ENCODE measurements around the gene UBL7. TPM values are rescaled to one million over a fixed set of nuclear protein-coding genes. Genes with fewer than 3 reads are reported as not detected.
"Not testable (repeated sequence)": the region's sequence is repeated elsewhere in the genome, so short reads cannot be mapped to it uniquely, and the experiment has no call there.

The UBL7 gene
- total and polyA plus RNA-seq, 4 donors = 25.1 to 45.3 (median 28.0) TPM

DNA sequence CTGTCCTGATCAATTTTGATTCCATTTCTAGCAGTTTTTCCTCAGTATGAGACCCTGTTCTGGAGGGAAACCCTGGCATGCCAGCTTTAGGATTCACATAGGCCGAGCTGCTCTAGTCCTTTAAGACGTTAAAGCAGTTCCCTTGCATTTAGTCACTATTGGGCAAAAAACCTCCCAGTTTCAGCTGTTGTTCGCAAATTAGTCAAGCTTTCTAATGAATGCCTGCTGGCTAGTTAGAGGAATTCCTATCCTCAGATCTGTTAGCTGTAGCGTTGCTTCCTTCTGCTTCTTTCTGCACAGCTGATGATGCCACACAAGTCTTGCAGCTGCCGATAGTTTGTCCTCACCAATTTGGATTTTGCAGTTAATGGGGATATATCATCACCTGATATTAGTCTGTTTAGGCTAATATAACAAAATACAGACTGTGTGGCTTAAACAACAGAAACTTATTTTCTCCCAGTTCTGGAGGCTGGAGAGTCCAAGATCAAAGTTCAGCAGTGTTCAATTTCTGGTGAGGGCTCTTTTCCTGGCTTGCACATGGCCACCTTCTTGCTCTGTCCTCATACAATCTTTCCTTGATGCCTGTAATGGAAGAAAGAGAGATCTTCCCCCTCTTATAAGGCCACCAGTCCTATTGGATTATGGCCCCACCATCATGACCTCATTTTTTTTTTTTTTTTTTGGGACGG lies 7.5 kb upstream of the UBL7 start:
- H3K27me3 ChIP-seq (ENCODE audit: control insufficient read depth in 1 of 2, insufficient read depth in 2 of 2, low read length in 1 of 2) = no peaks in the 10 kb centered on the region
- ATAC-seq (ENCODE audit: low FRiP score) (no peak), DNase-seq (no peak)
- intact Hi-C loops (cut with DNase I) = no loop called here
- H3K9me3 ChIP-seq (ENCODE audit: control insufficient read depth, low read length) = no peaks in the 10 kb centered on the region
- no peak overlapping the region for H3K27ac ChIP-seq (ENCODE audit: low read depth in 1 of 2, low read length in 2 of 2)
- no peak overlapping the region for H3K4me3 ChIP-seq (ENCODE audit: low read length in 2 of 2)
- no peaks in the 10 kb centered on the region for H3K36me3 ChIP-seq (ENCODE audit: control insufficient read depth in 1 of 2, insufficient read depth in 2 of 2, low read length in 1 of 2)
- no peaks in the 10 kb centered on the region for H3K4me1 ChIP-seq (ENCODE audit: control insufficient read depth in 1 of 2, insufficient read depth in 2 of 2, low read length in 2 of 2)
- 96 to 97% methylated on average over 6 of the region's 6 CpGs for WGBS, 2 donors

DNA sequence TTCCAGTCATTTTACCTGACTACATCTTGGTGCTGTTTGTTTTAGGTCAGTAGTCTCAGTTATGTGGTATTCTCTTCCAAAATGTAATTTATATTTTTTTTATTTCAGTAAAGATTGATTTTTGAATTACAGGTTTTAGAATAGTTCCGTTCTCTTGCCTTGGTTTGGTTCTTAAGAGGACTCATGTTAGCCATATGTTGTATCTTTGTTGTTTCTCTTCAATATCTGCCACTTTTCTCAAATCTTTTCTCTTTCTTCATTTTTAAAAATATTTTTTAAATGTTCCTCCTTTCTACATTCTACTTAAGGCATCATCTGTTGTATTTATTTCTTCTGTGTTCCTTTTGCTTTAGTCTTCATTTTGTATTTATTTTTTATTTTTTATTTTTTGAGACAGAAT lies 5.6 kb upstream of the UBL7 start:
- no peaks in the 10 kb centered on the region for H3K36me3 ChIP-seq (ENCODE audit: control insufficient read depth in 1 of 2, insufficient read depth in 2 of 2, low read length in 1 of 2)
- intact Hi-C loops (cut with DNase I) = no loop called here
- no peaks in the 10 kb centered on the region for H3K4me1 ChIP-seq (ENCODE audit: control insufficient read depth in 1 of 2, insufficient read depth in 2 of 2, low read length in 2 of 2)
- DNase-seq (no peak), ATAC-seq (ENCODE audit: low FRiP score) (no peak)
- no peaks in the 10 kb centered on the region for H3K9me3 ChIP-seq (ENCODE audit: control insufficient read depth, low read length)
- no peak overlapping the region for H3K27ac ChIP-seq (ENCODE audit: low read depth in 1 of 2, low read length in 2 of 2)
- no peak overlapping the region for H3K4me3 ChIP-seq (ENCODE audit: low read length in 2 of 2)
- 96 to 97% methylated on average over 1 of the region's 1 CpG for WGBS, 2 donors
- no peaks in the 10 kb centered on the region for H3K27me3 ChIP-seq (ENCODE audit: control insufficient read depth in 1 of 2, insufficient read depth in 2 of 2, low read length in 1 of 2)

DNA sequence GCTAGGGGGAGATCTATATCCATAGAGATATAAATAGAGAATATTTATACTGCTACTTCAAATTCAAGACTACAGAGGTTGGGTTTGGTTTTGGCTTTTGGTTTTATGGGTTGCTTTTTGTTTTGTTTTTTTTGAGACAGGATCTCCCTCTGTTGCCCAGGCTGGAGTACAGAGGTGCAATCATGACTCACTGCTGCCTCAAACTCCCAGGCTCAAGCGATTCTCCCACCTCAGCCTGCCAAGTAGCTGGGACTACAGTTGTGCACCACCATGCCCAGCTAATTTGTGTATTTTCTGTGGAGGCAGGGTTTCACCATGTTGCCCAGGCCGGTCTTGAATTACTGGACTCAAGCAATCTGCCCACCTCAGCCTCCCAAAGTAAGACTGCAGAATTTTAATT lies 3.9 kb upstream of the UBL7 start:
- no peak overlapping the region for H3K4me3 ChIP-seq (ENCODE audit: low read length in 2 of 2)
- intact Hi-C loops (cut with DNase I) = loop anchor here in 1 of 2 donors (5.0 kb wide), 1 partner anchor 167 kb away; no protein-coding TSS in a partner anchor
- DNase-seq (no peak), ATAC-seq (ENCODE audit: low FRiP score) (no peak)
- H3K27ac ChIP-seq (ENCODE audit: low read depth in 1 of 2, low read length in 2 of 2) = no peak overlapping the region
- no peaks in the 10 kb centered on the region for H3K27me3 ChIP-seq (ENCODE audit: control insufficient read depth in 1 of 2, insufficient read depth in 2 of 2, low read length in 1 of 2)
- no peaks in the 10 kb centered on the region for H3K4me1 ChIP-seq (ENCODE audit: control insufficient read depth in 1 of 2, insufficient read depth in 2 of 2, low read length in 2 of 2)
- WGBS, 2 donors = 84 to 89% methylated on average over 2 of the region's 2 CpGs
- H3K9me3 ChIP-seq (ENCODE audit: control insufficient read depth, low read length) = no peaks in the 10 kb centered on the region
- H3K36me3 ChIP-seq (ENCODE audit: control insufficient read depth in 1 of 2, insufficient read depth in 2 of 2, low read length in 1 of 2) = no peaks in the 10 kb centered on the region

DNA sequence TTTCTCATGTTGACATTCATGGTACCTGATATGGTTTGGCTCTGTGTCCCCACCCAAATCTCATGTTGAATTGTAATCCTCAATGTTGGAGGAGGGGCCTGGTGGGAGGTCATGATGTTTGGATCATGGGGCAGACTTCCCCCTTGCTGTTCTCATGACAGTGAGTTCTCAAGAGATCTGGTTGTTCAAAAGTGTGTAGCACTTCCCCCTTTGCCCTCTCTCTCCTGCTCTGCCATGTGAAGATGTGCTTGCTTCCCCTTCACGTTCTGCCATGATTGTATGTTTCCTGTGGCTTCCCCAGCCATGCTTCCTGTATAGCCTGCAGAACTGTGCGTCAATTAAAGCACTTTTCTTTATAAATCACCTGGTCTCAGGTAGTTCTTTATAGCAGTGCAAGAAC lies 3.3 kb upstream of the UBL7 start:
- ATAC-seq (ENCODE audit: low FRiP score) (no peak), DNase-seq (no peak)
- intact Hi-C loops (cut with DNase I) = loop anchor here in 1 of 2 donors (5.0 kb wide), 1 partner anchor 168 kb away; no protein-coding TSS in a partner anchor
- Histone ChIP-seq H3K9me3 (ENCODE audit: control insufficient read depth, low read length) (no peaks in the 10 kb centered on the region), H3K4me3 (ENCODE audit: low read length in 2 of 2) (no peak overlapping the region), H3K4me1 (ENCODE audit: control insufficient read depth in 1 of 2, insufficient read depth in 2 of 2, low read length in 2 of 2) (no peaks in the 10 kb centered on the region), H3K27ac (ENCODE audit: low read depth in 1 of 2, low read length in 2 of 2) (no peak overlapping the region), H3K36me3 (ENCODE audit: control insufficient read depth in 1 of 2, insufficient read depth in 2 of 2, low read length in 1 of 2) (no peaks in the 10 kb centered on the region), H3K27me3 (ENCODE audit: control insufficient read depth in 1 of 2, insufficient read depth in 2 of 2, low read length in 1 of 2) (no peaks in the 10 kb centered on the region)
- 85 to 93% methylated on average over 2 of the region's 2 CpGs for WGBS, 2 donors

DNA sequence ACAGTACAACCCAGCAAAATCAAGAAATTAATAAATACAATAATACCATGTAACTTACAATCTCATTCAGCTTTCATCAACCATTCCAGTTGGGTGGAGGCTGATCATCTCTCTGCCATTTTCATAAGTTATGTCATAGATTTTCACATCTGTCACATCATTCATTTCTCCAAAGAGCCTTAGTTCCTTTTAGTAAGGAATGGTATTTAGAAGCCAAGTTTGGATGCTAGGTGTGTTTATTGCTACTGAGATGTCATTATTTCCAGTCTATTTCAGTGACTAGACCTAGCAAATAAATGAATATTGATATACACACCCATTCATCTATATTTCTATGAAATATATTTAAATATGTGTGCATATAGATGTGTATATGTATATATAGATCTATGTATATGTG lies 2.7 kb upstream of the UBL7 start:
- Histone ChIP-seq H3K36me3 (ENCODE audit: control insufficient read depth in 1 of 2, insufficient read depth in 2 of 2, low read length in 1 of 2) (no peaks in the 10 kb centered on the region), H3K27ac (ENCODE audit: low read depth in 1 of 2, low read length in 2 of 2) (no peak overlapping the region), H3K4me3 (ENCODE audit: low read length in 2 of 2) (no peak overlapping the region), H3K27me3 (ENCODE audit: control insufficient read depth in 1 of 2, insufficient read depth in 2 of 2, low read length in 1 of 2) (no peaks in the 10 kb centered on the region), H3K4me1 (ENCODE audit: control insufficient read depth in 1 of 2, insufficient read depth in 2 of 2, low read length in 2 of 2) (no peaks in the 10 kb centered on the region), H3K9me3 (ENCODE audit: control insufficient read depth, low read length) (no peaks in the 10 kb centered on the region)
- ATAC-seq (ENCODE audit: low FRiP score) (no peak), DNase-seq (no peak)
- intact Hi-C loops (cut with DNase I) = loop anchor here in 1 of 2 donors (5.0 kb wide), 1 partner anchor 169 kb away; no protein-coding TSS in a partner anchor

DNA sequence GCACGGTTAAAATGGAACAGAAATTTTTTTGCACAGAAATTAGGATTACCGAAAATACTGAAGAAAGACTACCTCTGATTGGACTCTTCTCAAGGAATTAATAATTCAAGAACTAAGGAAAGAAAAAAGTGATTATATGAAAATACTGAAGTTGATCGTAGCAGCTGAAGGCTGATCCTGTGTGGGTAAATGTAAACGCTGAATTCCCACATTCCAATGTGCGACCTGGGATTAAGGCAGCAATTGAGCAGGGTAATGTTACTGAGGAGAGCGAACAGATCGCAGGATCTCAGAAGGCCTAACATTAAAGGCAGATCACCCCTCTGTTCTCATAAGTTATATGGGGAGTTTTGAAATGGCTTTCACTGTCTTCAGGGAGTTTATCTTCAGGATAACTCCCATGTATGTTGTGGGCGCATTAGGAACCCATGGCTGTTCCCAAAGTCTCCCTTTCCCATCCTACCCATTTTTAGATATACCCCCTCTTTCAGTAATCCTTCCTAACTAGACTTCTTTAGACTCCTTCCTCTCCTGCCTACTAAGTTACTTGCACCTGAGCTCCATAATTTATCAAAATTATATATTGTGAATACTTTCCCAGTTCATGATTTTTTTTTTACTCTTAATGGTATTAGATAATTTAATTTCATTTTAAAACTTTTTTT lies 1.0 kb upstream of the UBL7 start:
- DNase-seq (no peak), ATAC-seq (ENCODE audit: low FRiP score) (no peak)
- Histone ChIP-seq H3K36me3 (ENCODE audit: control insufficient read depth in 1 of 2, insufficient read depth in 2 of 2, low read length in 1 of 2) (no peaks in the 10 kb centered on the region), H3K9me3 (ENCODE audit: control insufficient read depth, low read length) (no peaks in the 10 kb centered on the region), H3K4me1 (ENCODE audit: control insufficient read depth in 1 of 2, insufficient read depth in 2 of 2, low read length in 2 of 2) (no peaks in the 10 kb centered on the region), H3K27ac (ENCODE audit: low read depth in 1 of 2, low read length in 2 of 2) (no peak overlapping the region), H3K4me3 (ENCODE audit: low read length in 2 of 2) (peak overlapping the region in 1 of 2 donors; percentile 61), H3K27me3 (ENCODE audit: control insufficient read depth in 1 of 2, insufficient read depth in 2 of 2, low read length in 1 of 2) (no peaks in the 10 kb centered on the region)
- WGBS, 2 donors = 27 to 29% methylated on average over 8 of the region's 8 CpGs
- intact Hi-C loops (cut with DNase I) = loop anchor here in 1 of 2 donors (5.0 kb wide), 1 partner anchor 170 kb away; no protein-coding TSS in a partner anchor

DNA sequence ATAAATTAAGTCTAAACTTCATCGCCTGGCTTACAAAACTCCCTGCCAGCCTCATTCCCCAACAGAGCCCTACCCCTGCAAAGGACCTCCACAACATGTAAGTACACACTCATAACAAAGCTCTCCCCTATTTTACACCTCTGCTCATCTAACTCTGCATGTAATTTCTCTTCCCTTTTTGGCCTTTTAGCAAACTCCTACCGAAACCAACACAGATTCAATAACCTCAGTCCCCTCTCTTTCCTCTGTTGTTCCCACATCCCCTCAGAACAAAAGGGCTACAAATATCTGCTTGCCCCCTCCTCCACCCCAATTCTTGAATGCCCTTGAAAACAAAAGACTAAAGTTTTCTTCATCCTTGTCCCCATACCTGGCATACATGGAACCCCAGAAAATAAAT lies 662 bp downstream of the UBL7 start:
- Histone ChIP-seq H3K36me3 (ENCODE audit: control insufficient read depth in 1 of 2, insufficient read depth in 2 of 2, low read length in 1 of 2) (no peaks in the 10 kb centered on the region), H3K9me3 (ENCODE audit: control insufficient read depth, low read length) (no peaks in the 10 kb centered on the region), H3K4me1 (ENCODE audit: control insufficient read depth in 1 of 2, insufficient read depth in 2 of 2, low read length in 2 of 2) (no peaks in the 10 kb centered on the region), H3K27ac (ENCODE audit: low read depth in 1 of 2, low read length in 2 of 2) (no peak overlapping the region), H3K4me3 (ENCODE audit: low read length in 2 of 2) (peak overlapping the region; percentile 65 to 78), H3K27me3 (ENCODE audit: control insufficient read depth in 1 of 2, insufficient read depth in 2 of 2, low read length in 1 of 2) (no peaks in the 10 kb centered on the region)
- WGBS, 2 donors = 42 to 55% methylated on average over 2 of the region's 2 CpGs
- no peak for DNase-seq
- no peak for ATAC-seq (ENCODE audit: low FRiP score)
- intact Hi-C loops (cut with DNase I) = loop anchor here in 1 of 2 donors (5.0 kb wide), 1 partner anchor 172 kb away; no protein-coding TSS in a partner anchor

DNA sequence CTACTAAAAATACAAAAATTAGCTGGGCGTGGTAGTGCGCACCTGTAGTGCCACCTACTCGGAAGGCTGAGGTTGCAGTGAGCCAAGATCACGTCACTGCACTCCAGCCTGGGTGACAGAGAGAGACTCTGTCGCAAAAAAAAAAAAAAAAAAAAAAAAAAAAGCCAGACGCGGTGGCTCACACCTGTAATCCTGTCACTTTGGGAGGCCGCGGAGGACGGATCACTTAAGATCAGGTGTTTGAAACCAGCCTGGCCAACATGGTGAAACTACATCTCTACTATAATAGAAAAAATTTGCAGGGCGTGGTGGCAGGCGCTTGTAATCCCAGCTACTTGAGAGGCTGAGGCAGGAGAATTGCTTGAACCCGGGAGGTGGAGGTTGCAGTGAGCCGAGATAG lies 1.2 kb downstream of the UBL7 start:
- not testable (repeated sequence) for H3K4me1 ChIP-seq (ENCODE audit: control insufficient read depth in 1 of 2, insufficient read depth in 2 of 2, low read length in 2 of 2); H3K27ac ChIP-seq (ENCODE audit: low read depth in 1 of 2, low read length in 2 of 2); H3K27me3 ChIP-seq (ENCODE audit: control insufficient read depth in 1 of 2, insufficient read depth in 2 of 2, low read length in 1 of 2); H3K36me3 ChIP-seq (ENCODE audit: control insufficient read depth in 1 of 2, insufficient read depth in 2 of 2, low read length in 1 of 2); H3K4me3 ChIP-seq (ENCODE audit: low read length in 2 of 2); DNase-seq; H3K9me3 ChIP-seq (ENCODE audit: control insufficient read depth, low read length); ATAC-seq (ENCODE audit: low FRiP score)
- intact Hi-C loops (cut with DNase I) = loop anchor here in 1 of 2 donors (5.0 kb wide), 1 partner anchor 173 kb away; no protein-coding TSS in a partner anchor
- 92 to 95% methylated on average over 14 of the region's 14 CpGs for WGBS, 2 donors

DNA sequence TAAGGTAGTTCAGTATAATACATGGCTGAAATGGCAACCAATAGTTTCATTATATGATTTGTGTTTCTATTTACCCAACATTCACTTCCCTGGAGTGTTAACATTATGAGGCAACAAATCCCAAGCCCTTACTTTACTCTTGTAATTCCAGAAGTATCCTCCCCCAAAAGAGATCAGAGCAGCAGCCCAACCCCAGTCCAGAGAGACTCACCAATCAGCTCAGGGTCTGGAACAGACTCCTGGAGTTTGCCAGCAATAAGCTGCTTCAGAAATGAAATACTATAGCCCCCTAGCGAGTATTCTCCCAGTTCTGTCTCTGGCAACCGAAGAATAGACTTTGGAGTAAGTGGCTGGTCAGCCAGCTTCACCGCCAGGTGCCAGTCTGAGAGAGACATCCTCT lies 2.5 kb downstream of the UBL7 start:
- Histone ChIP-seq H3K27ac (ENCODE audit: low read depth in 1 of 2, low read length in 2 of 2) (no peak overlapping the region), H3K36me3 (ENCODE audit: control insufficient read depth in 1 of 2, insufficient read depth in 2 of 2, low read length in 1 of 2) (peaks cover 0 to 1% of the 10 kb centered on the region in 2 donors), H3K4me1 (ENCODE audit: control insufficient read depth in 1 of 2, insufficient read depth in 2 of 2, low read length in 2 of 2) (no peaks in the 10 kb centered on the region), H3K9me3 (ENCODE audit: control insufficient read depth, low read length) (no peaks in the 10 kb centered on the region), H3K27me3 (ENCODE audit: control insufficient read depth in 1 of 2, insufficient read depth in 2 of 2, low read length in 1 of 2) (no peaks in the 10 kb centered on the region), H3K4me3 (ENCODE audit: low read length in 2 of 2) (no peak overlapping the region)
- intact Hi-C loops (cut with DNase I) = no loop called here
- ATAC-seq (ENCODE audit: low FRiP score) (no peak), DNase-seq (no peak)
- 90 to 95% methylated on average over 3 of the region's 3 CpGs for WGBS, 2 donors
